NCI-H2196 treated with DMSO at 0.1 percent for 48 hours (cell line): ENCODE measurements around the gene AMACR.
A peak's percentile ranks its signal among the peaks of the same experiment; 100 is the strongest.
"Not testable (repeated sequence)": the region's sequence is repeated elsewhere in the genome, so short reads cannot be mapped to it uniquely, and the experiment has no call there.

Experiments used
- DNase-seq: peaks from one replicate; lab custom pipeline; 2025; ENCODE audit not compliant: unreplicated experiment; lab: John Stamatoyannopoulos, UW

The AMACR gene

GRCh38 chr5:34038390-34038789 is 30.5 kb upstream of the AMACR start:
- no peak for DNase-seq

GRCh38 chr5:34037726-34038125 is 29.9 kb upstream of the AMACR start:
- no peak for DNase-seq

GRCh38 chr5:34035756-34036155 is 27.9 kb upstream of the AMACR start:
- peak; percentile 42 for DNase-seq

GRCh38 chr5:34034534-34035327 is 26.9 kb upstream of the AMACR start:
- DNase-seq, result no peak

- DNase-seq, result no peak
Measured at GRCh38 chr5:34031966-34032365, 24.1 kb upstream of the AMACR start.

- DNase-seq, result no peak
Measured at GRCh38 chr5:34031117-34031516, 23.3 kb upstream of the AMACR start.

GRCh38 chr5:34030585-34030984 is 22.7 kb upstream of the AMACR start:
- DNase-seq, result not testable (repeated sequence)

- DNase-seq, result no peak
Measured at GRCh38 chr5:34030048-34030447, 22.2 kb upstream of the AMACR start.

GRCh38 chr5:34028349-34028748 is 20.5 kb upstream of the AMACR start:
- no peak for DNase-seq

- DNase-seq, result no peak
Measured at GRCh38 chr5:34026089-34026761, 18.4 kb upstream of the AMACR start.

GRCh38 chr5:34022121-34022705 is 14.4 kb upstream of the AMACR start:
- DNase-seq, result no peak

GRCh38 chr5:34021334-34021733 is 13.5 kb upstream of the AMACR start:
- no peak for DNase-seq

GRCh38 chr5:34020726-34021125 is 12.9 kb upstream of the AMACR start:
- DNase-seq, result no peak

- DNase-seq, result no peak
Measured at GRCh38 chr5:34017254-34017653, 9.4 kb upstream of the AMACR start.

GRCh38 chr5:34016750-34017149 is 8.9 kb upstream of the AMACR start:
- DNase-seq, result no peak

- DNase-seq, result no peak
Measured at GRCh38 chr5:34016222-34016621, 8.4 kb upstream of the AMACR start.

GRCh38 chr5:34015120-34015822 is 7.4 kb upstream of the AMACR start:
- DNase-seq, result no peak

- no peak for DNase-seq
Measured at GRCh38 chr5:34014626-34015025, 6.8 kb upstream of the AMACR start.

GRCh38 chr5:34013547-34013946 is 5.7 kb upstream of the AMACR start:
- no peak for DNase-seq

- DNase-seq, result no peak
Measured at GRCh38 chr5:34012791-34013190, 4.9 kb upstream of the AMACR start.

GRCh38 chr5:34011536-34011935 is 3.7 kb upstream of the AMACR start:
- no peak for DNase-seq

GRCh38 chr5:34010146-34010545 is 2.3 kb upstream of the AMACR start:
- peak; percentile 77 for DNase-seq
